NCI-H748 (cell line): ENCODE data around the gene FLYWCH1.

ENCODE experiments used
- DNase-seq: peaks from one replicate; lab custom pipeline; 2025; ENCODE audit not compliant: unreplicated experiment; lab: John Stamatoyannopoulos, UW

FLYWCH1 gene

GRCh38 chr16:2982402-2982801 lies 70.7 kb downstream of the FLYWCH1 start:
- DNase-seq: no peak

GRCh38 chr16:2983706-2984136 lies 72.0 kb downstream of the FLYWCH1 start:
- DNase-seq: peak; percentile 76

GRCh38 chr16:2985462-2985861 lies 73.7 kb downstream of the FLYWCH1 start:
- DNase-seq: no peak

GRCh38 chr16:2985893-2986355 lies 74.2 kb downstream of the FLYWCH1 start:
- DNase-seq: no peak

GRCh38 chr16:2986623-2987188 lies 75.0 kb downstream of the FLYWCH1 start:
- DNase-seq: no peak

GRCh38 chr16:2987286-2987685 lies 75.6 kb downstream of the FLYWCH1 start:
- DNase-seq: no peak

- no peak for DNase-seq
Measured at GRCh38 chr16:2987833-2988232, 76.1 kb downstream of the FLYWCH1 start.

- no peak for DNase-seq
Measured at GRCh38 chr16:2988590-2989099, 76.9 kb downstream of the FLYWCH1 start.

- DNase-seq: no peak
Measured at GRCh38 chr16:2990891-2991290, 79.2 kb downstream of the FLYWCH1 start.

- no peak for DNase-seq
Measured at GRCh38 chr16:2991566-2992261, 80.0 kb downstream of the FLYWCH1 start.

- DNase-seq: no peak
Measured at GRCh38 chr16:2992383-2993081, 80.8 kb downstream of the FLYWCH1 start.

- no peak for DNase-seq
Measured at GRCh38 chr16:2996298-2996697, 84.6 kb downstream of the FLYWCH1 start.

- no peak for DNase-seq
Measured at GRCh38 chr16:2999929-3000328, 88.2 kb downstream of the FLYWCH1 start.

- no peak for DNase-seq
Measured at GRCh38 chr16:3000540-3000939, 88.8 kb downstream of the FLYWCH1 start.
